ENCODE data around the gene RAD9A.

DNA sequence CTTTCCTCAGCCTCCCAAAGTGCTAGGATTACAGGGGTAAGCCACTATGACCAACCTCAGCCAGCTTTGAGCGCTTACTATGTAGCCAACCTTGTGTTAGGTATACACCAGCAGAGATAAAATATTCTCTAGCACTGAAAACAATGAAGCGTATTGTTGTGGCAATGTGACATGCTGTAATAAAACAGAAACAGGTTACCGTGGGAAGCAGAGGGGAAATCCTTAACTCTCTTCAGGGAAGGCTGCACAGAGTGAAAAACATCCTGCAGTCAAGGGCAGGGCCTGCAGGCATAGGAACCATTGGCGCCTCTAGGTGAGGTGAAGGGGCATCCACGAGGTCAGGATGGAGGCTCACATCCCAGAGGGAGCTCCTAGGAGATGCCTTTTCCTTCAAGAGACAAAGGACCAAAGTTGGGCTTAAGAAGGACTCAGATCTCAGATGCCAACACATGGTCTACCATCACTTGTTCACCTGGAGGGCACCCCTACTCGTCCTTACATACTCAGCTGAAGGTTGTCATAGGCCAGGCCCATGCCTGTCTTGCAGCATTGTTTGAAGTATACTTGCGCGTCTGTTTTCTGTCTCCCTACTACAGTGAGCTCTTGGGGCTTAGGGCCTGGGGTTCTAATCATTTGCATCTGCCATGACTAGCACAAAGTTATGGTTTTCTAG is 46.4 kb upstream of the RAD9A start:
- TF ChIP-seq, protein P1, sequence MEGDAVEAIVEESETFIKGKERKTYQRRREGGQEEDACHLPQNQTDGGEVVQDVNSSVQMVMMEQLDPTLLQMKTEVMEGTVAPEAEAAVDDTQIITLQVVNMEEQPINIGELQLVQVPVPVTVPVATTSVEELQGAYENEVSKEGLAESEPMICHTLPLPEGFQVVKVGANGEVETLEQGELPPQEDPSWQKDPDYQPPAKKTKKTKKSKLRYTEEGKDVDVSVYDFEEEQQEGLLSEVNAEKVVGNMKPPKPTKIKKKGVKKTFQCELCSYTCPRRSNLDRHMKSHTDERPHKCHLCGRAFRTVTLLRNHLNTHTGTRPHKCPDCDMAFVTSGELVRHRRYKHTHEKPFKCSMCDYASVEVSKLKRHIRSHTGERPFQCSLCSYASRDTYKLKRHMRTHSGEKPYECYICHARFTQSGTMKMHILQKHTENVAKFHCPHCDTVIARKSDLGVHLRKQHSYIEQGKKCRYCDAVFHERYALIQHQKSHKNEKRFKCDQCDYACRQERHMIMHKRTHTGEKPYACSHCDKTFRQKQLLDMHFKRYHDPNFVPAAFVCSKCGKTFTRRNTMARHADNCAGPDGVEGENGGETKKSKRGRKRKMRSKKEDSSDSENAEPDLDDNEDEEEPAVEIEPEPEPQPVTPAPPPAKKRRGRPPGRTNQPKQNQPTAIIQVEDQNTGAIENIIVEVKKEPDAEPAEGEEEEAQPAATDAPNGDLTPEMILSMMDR (IDR thresholded peaks at IDR 0.05): no peak
- TF ChIP-seq POLR2AphosphoS5 (IDR thresholded peaks at IDR 0.05): peak; percentile 79

Data from prostate gland (tissue), 2 donors.